ENCODE measurements around the gene BORCS5.

DNA sequence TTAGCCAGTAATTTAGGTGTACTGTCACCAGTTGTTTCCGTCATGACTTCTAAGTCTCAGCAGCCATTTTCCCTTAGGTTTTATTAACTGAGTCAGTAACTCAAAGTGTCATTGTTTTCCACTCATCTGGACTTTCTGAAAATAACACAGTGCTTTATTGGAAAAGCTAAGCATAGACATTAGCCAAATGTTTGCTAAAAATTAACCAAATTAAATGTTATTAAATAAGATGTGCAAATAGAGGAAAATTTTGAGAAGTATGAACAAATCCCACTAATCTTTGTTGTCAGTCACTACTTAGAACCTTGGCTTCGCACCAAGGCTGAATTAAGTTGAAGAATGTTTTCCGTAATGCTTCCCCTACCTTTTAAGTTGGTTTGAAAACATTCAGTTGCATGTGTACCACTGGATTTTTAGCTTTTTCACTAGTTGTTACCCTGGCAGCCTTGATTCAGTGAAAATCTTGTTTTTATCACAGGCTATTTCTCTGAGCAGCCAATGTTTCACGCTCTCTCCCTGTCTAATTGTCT, 43.0 kb downstream of the BORCS5 start:
- TF ChIP-seq RFX5 (IDR thresholded peaks at IDR 0.05; ENCODE audit: borderline replicate concordance, low read depth, low read length) (no peak), EGR1 (IDR thresholded peaks at IDR 0.05; ENCODE audit: borderline replicate concordance, low read depth, low read length) (no peak), EZH2 (IDR thresholded peaks at IDR 0.05; ENCODE audit: low read depth, low read length, severe bottlenecking) (no peak), CHD2 (IDR thresholded peaks at IDR 0.05; ENCODE audit: low read length) (no peak), POLR2AphosphoS5 (IDR thresholded peaks at IDR 0.05; ENCODE audit: low read depth, low read length) (no peak), CHD1 (IDR thresholded peaks at IDR 0.05; ENCODE audit: low read depth, low read length) (no peak), HDAC2 (IDR thresholded peaks at IDR 0.05; ENCODE audit: borderline replicate concordance in 1 of 2, low read depth in 2 of 2, low read length in 2 of 2) (no peak)
- TF ChIP-seq, protein P1, sequence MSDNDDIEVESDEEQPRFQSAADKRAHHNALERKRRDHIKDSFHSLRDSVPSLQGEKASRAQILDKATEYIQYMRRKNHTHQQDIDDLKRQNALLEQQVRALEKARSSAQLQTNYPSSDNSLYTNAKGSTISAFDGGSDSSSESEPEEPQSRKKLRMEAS (IDR thresholded peaks at IDR 0.05) = no peak
